CD4-positive, alpha-beta T cell treated with Interleukin-1 beta for 1 hour (primary cell): ENCODE measurements around the gene EGFLAM.

ENCODE experiments used
- DNase-seq, 2 donors: peaks; one replicate each; pipeline ENCODE4 v3.0.0-alpha.2; 2020 to 2022

The EGFLAM gene

GRCh38 chr5:38483805-38484398 lies 225.5 kb downstream of the EGFLAM start:
- DNase-seq: no peak

DNA sequence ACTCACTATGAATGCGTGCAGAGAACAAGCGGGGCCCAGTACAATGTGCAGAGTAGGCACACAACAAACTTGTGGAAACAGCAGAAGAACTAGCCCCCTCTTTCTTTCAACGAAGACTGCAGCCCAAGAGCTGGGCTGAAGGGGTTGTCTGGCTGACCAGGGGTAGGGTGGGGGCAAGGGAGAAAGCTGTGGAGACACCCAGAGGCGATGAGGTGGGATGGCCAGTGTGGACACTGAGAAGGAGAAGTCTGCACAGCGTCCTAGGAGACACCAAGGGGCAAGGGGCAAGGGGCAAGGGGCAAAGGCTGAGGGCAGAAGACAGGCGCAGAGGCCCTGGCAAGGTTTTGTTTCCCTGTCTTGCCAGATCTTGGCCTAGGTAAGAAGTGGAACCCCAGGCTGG lies 235.8 kb downstream of the EGFLAM start:
- DNase-seq: no peak

GRCh38 chr5:38494763-38495162 lies 236.4 kb downstream of the EGFLAM start:
- no peak for DNase-seq

- DNase-seq: no peak
Observed at GRCh38 chr5:38497946-38498345, 239.6 kb downstream of the EGFLAM start.

GRCh38 chr5:38500573-38501260 lies 242.4 kb downstream of the EGFLAM start:
- no peak for DNase-seq

DNA sequence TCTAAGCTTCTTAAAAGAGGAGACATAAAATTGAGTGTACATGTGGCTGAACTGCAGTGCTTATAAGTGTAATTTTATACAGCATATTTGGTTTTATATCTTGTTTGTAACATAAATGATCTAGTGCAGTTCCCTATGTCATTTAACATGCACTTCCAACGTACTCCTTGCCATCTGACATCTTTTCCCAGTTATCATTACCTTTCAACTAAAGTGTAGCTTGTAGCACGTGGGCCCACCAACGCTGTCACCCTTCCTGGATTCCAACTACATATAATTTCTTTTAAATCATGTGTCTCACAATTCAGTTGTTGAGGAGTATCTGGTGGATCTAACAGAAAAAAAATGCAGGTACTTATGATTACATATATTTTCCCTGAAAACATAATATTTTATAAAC lies 247.9 kb downstream of the EGFLAM start:
- no peak for DNase-seq

DNA sequence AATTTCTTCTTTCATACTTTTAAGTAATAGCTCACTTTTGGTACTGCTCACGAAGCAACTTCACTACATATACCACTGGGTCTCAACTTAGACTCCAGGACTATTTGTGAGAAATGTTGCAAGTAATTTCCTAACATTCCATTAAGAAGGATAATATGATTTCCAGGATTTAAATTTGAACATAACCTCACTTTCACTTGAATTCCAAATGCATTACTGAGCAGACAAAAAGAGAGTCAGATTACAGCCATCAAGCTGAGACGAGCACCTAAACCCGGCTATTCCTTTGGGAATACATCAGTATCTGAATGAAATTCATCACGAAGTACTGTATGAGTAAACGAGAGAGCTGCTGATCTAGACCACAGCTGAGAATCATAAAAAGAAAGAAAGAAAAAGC lies 250.8 kb downstream of the EGFLAM start:
- DNase-seq: no peak
